Mammary epithelial cell (primary cell): ENCODE data around the gene PLSCR4.

ENCODE experiments used
- CTCF ChIP-seq, 2 donors: IDR thresholded peaks in 1 of 2; conservative IDR thresholded peaks in 1 of 2; 2 replicates each; pipeline ENCODE4 v1.5.1; 2011 to 2012; ENCODE audit warnings: inconsistent platforms in 2 of 2, low read length in 2 of 2, mild to moderate bottlenecking in 2 of 2, control low read depth in 1 of 2, low read depth in 1 of 2; ENCODE audit not compliant: insufficient read depth in 1 of 2; ENCODE audit errors: extremely low read depth in 1 of 2
- EZH2 ChIP-seq: IDR thresholded peaks from 2 replicates; pipeline ENCODE4 v1.6.1; 2012; ENCODE audit warnings: low read length, inconsistent platforms, borderline replicate concordance

- TF ChIP-seq CTCF (conservative IDR thresholded peaks at IDR 0.05 in 1 of 2, IDR thresholded peaks at IDR 0.05 in 1 of 2; ENCODE audit: extremely low read depth in 1 of 2, insufficient read depth in 1 of 2, low read depth in 1 of 2, low read length in 2 of 2) (no peak), EZH2 (no peak)
Measured at GRCh38 chr3:146274833-146275232, 23.9 kb upstream of the PLSCR4 start.
